Measurements from ENCODE around the gene SH3PXD2A. TPM values are rescaled to one million over a fixed set of nuclear protein-coding genes. Genes with fewer than 3 reads are reported as not detected.

The SH3PXD2A gene
- total RNA-seq, 1 donor = 29.0 TPM

- Histone ChIP-seq H3K79me2 (ENCODE audit: insufficient read depth, low read length) (no peaks in the 10 kb centered on the region), H2AFZ (ENCODE audit: low read length) (no peak overlapping the region), H3K9me3 (ENCODE audit: low read depth, low read length) (no peaks in the 10 kb centered on the region), H3K4me3 (ENCODE audit: insufficient read depth, low read length) (no peak overlapping the region), H3K36me3 (ENCODE audit: insufficient read depth, low read length) (no peaks in the 10 kb centered on the region), H3K4me2 (ENCODE audit: insufficient read depth, low read length) (no peak overlapping the region), H3K27ac (ENCODE audit: low read depth, low read length) (no peak overlapping the region), H4K20me1 (ENCODE audit: insufficient read depth, low read length) (no peaks in the 10 kb centered on the region), H3K27me3 (ENCODE audit: insufficient read depth, low read length) (peaks cover 37% of the 10 kb centered on the region), H3K4me1 (ENCODE audit: insufficient read depth, low read length) (no peaks in the 10 kb centered on the region)
- no peak for DNase-seq (ENCODE audit: insufficient read length, low spot score, missing footprints)
- no peak for TF ChIP-seq CTCF (IDR thresholded peaks at IDR 0.05; ENCODE audit: extremely low read depth, low read depth, low read length)
Measured at GRCh38 chr10:103582331-103583123, 272.8 kb downstream of the SH3PXD2A start.

DNA sequence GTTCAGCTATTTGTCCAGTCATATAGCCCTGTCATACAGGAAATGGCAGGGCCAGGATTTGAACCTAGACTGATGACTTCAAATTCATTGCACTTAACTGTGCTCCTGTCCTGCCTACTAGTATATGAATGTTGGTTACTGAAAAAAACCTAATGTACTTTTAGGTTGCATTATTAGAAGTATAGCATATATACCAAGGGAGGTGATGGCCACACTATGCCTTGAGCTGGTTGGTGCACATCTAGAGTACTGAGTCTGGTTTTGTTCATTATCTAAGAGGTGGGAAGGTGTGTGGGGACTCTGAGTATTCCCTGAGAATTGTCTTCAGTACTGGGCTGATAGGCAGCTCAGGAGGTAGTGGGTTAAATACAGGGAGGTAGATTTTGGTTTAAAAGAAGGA, 273.9 kb downstream of the SH3PXD2A start:
- no peaks in the 10 kb centered on the region for H3K79me2 ChIP-seq (ENCODE audit: insufficient read depth, low read length)
- TF ChIP-seq CTCF (IDR thresholded peaks at IDR 0.05; ENCODE audit: extremely low read depth, low read depth, low read length) = no peak
- peaks cover 47% of the 10 kb centered on the region for H3K27me3 ChIP-seq (ENCODE audit: insufficient read depth, low read length)
- no peak overlapping the region for H2AFZ ChIP-seq (ENCODE audit: low read length)
- no peaks in the 10 kb centered on the region for H3K4me1 ChIP-seq (ENCODE audit: insufficient read depth, low read length)
- H3K27ac ChIP-seq (ENCODE audit: low read depth, low read length) = no peak overlapping the region
- no peak for DNase-seq (ENCODE audit: insufficient read length, low spot score, missing footprints)
- H3K9me3 ChIP-seq (ENCODE audit: low read depth, low read length) = no peaks in the 10 kb centered on the region
- H4K20me1 ChIP-seq (ENCODE audit: insufficient read depth, low read length) = no peaks in the 10 kb centered on the region
- no peak overlapping the region for H3K4me2 ChIP-seq (ENCODE audit: insufficient read depth, low read length)
- no peaks in the 10 kb centered on the region for H3K36me3 ChIP-seq (ENCODE audit: insufficient read depth, low read length)
- H3K4me3 ChIP-seq (ENCODE audit: insufficient read depth, low read length) = no peak overlapping the region

DNA sequence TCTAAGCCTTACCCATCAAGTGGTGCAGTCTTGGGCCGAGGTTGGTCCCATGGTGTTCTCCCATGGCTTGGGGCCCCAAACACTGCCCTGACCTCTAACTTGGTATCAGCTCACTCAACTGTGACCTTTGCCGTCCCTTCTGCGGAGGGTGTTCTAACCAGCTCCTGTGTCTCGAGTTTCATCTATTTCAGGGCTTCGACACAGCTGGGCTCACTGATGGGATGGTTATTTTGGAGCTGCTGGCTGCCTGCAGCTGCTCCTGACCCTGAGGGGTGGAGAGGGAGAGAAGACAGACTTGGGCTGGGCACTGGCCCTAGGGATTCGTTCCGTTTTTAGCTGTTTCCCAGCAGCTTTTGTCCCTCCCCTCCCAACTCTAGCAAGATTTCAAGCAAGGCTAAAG, 274.9 kb downstream of the SH3PXD2A start:
- Histone ChIP-seq H3K27me3 (ENCODE audit: insufficient read depth, low read length) (peaks cover 49% of the 10 kb centered on the region), H3K4me3 (ENCODE audit: insufficient read depth, low read length) (no peak overlapping the region), H3K4me2 (ENCODE audit: insufficient read depth, low read length) (no peak overlapping the region), H2AFZ (ENCODE audit: low read length) (no peak overlapping the region), H3K27ac (ENCODE audit: low read depth, low read length) (no peak overlapping the region), H3K36me3 (ENCODE audit: insufficient read depth, low read length) (no peaks in the 10 kb centered on the region), H3K79me2 (ENCODE audit: insufficient read depth, low read length) (no peaks in the 10 kb centered on the region), H3K4me1 (ENCODE audit: insufficient read depth, low read length) (no peaks in the 10 kb centered on the region), H3K9me3 (ENCODE audit: low read depth, low read length) (no peaks in the 10 kb centered on the region), H4K20me1 (ENCODE audit: insufficient read depth, low read length) (no peaks in the 10 kb centered on the region)
- no peak for TF ChIP-seq CTCF (IDR thresholded peaks at IDR 0.05; ENCODE audit: extremely low read depth, low read depth, low read length)
- no peak for DNase-seq (ENCODE audit: insufficient read length, low spot score, missing footprints)

DNA sequence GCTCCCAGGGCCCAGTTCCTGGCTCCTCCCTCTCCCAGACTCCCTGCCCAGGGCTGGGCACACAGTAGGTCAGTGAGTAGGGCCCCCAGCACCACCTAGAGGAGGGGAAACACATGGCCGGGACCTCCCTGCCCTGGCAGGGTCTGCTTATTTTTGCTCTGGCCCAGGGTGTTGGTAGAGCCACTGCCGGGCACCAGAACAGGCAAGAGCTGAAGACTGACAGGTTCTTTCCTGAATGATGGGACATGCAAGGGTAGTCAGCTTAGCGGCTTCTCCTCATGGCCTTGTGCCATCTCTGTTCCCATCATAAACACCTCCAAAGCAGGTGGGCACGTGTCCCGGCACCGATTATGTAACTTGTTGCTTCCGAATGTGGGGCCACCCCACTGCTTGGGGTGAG, 275.4 kb downstream of the SH3PXD2A start:
- Histone ChIP-seq H3K27me3 (ENCODE audit: insufficient read depth, low read length) (peaks cover 49% of the 10 kb centered on the region), H3K4me2 (ENCODE audit: insufficient read depth, low read length) (no peak overlapping the region), H3K27ac (ENCODE audit: low read depth, low read length) (no peak overlapping the region), H3K4me1 (ENCODE audit: insufficient read depth, low read length) (no peaks in the 10 kb centered on the region), H3K36me3 (ENCODE audit: insufficient read depth, low read length) (no peaks in the 10 kb centered on the region), H3K9me3 (ENCODE audit: low read depth, low read length) (no peaks in the 10 kb centered on the region), H3K4me3 (ENCODE audit: insufficient read depth, low read length) (no peak overlapping the region), H4K20me1 (ENCODE audit: insufficient read depth, low read length) (no peaks in the 10 kb centered on the region), H2AFZ (ENCODE audit: low read length) (no peak overlapping the region), H3K79me2 (ENCODE audit: insufficient read depth, low read length) (no peaks in the 10 kb centered on the region)
- no peak for DNase-seq (ENCODE audit: insufficient read length, low spot score, missing footprints)
- no peak for TF ChIP-seq CTCF (IDR thresholded peaks at IDR 0.05; ENCODE audit: extremely low read depth, low read depth, low read length)
